Activated T-cell treated with anti-CD3 and anti-CD28 coated beads, Interleukin-2, amount 50 U/mL, for 48 hours (primary cell): ENCODE data around the gene FOXI1.
"Not testable (repeated sequence)": the region's sequence is repeated elsewhere in the genome, so short reads cannot be mapped to it uniquely, and the experiment has no call there.

Experiments
- DNase-seq, 2 experiments: peaks; one replicate each; pipeline ENCODE4 v3.0.0-alpha.2; 2020

Gene FOXI1

DNA sequence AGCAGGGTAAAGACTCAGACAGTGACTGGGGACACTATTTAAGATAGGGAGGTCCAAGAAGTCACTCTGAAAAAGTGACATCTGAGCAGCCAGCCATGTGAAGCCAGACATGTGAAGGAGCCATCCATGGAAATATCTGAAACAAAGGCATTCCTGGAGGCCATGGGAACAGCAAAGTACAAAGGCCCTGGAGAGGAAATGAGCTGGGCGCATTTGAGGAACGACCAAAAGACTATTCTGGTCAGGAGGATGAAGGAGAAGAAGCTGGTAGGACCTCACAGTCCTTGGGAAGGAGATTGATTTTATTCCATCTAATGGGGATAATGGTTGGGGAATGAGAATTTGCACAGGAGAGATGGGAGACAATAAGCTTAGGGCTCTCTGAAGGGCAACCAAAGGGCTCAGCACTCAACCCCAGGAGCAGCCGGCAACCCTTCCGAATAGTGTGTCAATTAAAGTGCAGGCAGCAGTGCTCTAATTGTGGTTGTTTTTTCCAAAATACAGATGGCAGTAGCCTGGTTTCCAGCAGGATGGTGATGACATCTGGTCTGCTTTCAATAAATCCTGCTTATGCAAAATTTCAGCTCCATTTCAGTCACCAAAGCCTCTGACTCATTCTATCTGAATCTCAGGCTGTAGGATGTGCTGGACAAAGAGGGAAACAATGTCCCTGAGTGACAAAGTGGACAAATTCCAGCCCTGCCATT lies 26.7 kb downstream of the FOXI1 start:
- no peak for DNase-seq

DNA sequence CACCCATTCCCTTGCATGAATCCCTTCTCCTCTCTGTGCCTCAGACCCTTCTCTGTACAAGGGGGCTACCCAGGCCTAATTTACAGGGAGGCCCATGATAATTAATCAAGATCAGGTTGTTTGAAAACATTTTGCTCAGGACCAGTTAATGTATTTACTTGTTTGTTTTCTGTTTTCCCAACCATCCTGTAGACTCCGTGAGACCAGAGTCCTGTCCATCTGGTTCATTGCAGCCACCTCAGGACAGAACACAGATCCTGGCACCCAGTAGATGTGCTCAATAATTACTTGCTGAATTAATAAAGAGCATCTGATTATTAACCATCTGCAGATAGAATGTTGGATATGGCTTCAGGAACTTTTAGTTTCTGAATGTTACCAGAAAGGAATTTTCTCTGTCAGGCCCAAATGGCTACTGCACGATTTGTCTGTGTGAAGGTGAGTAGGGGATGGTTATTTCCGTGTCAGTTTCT lies 27.3 kb downstream of the FOXI1 start:
- no peak for DNase-seq

DNA sequence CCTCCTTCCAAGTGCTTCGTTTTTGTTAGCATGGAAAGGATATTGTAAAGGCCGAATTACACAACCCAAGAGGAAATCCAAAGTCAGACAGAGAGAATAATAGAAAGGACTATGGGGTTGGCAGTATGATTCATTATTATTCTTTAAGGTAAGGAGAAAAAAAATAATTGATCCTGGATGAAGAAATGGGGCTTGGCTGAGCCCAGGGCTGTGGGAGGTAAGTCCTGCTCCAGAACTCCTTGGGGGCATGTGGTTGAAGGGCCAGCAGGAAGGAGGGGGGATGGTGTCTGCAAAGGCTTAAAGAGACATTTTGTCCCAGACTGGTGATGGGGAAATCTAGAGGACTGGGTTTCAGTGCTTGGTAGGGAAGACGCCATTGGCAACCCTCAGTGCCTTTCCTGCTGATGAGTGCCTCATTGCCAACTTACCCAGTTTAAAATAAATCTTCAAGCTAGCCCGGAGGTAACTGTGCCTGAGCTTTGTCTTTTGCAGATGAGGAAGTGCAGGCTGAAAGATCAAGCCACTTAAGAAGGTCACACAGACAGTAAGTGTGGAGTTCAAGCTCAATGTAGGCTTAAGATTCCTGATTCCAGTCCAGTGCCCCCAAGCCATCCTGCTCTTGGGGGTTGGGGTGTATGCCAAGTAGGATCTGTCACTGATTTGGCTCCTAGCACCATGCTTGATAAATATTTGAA lies 30.2 kb downstream of the FOXI1 start:
- no peak for DNase-seq

DNA sequence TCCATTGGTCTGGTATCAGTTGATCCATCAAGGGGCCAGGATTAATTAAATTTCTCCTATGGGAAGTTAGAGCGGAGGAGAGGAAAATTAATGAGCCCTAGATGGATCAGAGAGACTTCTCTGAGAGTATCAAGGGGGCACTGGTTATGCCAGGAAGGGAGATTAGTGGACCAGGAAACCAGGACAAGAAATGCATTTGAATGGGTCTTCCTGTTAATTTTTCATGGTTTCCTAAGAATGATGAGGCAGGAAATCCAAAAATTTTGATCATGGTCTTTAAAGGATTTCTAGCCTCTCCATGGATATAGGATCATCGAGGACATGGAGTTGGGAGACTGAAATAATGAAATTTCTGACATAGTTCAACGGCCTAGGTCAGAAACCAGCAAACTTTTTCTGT lies 30.8 kb downstream of the FOXI1 start:
- no peak for DNase-seq

DNA sequence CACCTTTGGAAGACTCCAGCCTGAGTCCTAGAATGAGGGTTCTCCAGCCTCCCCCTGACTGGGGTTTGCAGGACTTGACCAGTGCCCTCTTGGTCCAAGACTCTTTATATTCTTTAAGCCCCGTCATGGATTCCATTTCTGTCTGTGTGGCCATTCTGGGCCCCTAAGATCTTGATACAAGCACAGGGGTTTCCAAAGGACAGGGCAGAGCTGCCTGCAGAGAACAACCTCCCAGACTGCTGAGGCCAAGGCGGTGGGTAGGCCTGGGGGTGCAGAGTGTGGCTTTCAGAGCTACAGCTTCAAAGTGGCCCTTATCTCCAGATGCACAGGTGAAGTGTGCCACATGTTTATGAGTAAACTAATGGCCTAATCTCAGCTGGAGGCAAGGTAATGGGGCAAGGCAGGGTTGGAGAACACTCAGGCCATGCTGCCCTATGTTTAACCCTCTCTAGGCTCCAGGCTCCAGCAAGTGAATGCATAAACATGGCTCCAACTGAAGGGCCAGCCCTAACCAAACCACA lies 32.1 kb downstream of the FOXI1 start:
- DNase-seq, result no peak

DNA sequence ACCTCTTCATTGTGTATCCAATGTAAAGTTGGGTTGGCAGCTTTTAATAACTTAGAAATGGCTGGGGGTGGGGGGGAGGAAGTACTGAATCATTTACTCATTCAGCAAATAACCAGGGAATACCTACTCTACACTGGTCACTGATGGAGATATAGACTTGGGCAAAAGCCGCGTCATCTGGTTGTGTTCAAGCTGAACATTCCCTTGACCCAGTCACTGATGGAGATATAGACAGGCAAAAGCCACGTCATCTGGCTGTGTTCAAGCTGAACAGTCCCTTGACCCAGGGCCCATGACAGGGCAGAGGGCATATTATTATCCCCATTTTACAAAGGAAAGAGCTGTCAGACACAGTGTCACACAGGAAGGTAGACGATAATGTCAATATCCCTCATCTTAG lies 32.6 kb downstream of the FOXI1 start:
- DNase-seq, result no peak

DNA sequence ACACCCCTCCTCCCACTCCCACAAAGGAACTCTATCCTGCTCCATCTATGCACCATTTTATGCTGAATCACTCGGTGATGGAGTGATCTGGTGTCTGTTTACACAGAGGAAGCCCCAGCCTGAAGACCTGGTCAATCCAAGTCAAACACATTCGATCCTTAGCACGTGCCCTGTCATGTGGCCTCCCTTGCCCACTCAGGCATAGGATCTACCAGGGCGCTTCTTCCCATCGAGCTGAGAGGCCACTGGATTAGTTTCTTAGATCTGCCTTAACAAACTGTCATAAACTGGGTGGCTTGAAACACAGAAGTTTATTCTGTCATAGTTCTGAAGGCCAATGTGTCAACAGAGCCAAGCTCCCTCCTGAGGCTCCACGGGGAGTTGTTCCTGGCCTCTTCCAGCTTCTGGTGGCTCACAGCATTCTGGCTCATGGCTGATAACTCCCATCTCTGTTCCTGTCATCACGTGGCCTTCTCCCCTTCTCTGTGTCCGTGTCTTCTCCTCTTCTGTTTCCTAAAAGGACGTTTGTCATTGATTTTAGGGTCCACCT lies 34.2 kb downstream of the FOXI1 start:
- no peak for DNase-seq

DNA sequence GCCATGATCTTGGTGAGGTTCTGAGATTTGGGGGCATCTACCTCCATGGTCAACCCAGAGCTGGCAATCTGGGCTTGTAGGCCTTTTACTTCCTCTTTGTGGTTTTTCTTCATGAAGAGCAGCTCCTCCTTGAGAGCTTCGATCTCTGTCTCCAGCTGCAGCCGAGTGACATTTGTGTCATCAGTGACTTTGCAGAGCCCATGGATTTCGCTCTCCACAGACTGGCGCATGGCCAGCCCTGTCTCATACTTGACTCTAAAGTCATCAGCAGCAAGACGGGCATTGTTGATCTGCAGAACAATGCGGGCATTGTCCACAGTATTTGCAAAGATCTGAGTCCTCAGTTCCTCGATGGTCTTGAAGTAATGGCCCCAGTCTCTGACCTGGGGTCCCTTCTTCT lies 35.5 kb downstream of the FOXI1 start:
- DNase-seq, result not testable (repeated sequence)

DNA sequence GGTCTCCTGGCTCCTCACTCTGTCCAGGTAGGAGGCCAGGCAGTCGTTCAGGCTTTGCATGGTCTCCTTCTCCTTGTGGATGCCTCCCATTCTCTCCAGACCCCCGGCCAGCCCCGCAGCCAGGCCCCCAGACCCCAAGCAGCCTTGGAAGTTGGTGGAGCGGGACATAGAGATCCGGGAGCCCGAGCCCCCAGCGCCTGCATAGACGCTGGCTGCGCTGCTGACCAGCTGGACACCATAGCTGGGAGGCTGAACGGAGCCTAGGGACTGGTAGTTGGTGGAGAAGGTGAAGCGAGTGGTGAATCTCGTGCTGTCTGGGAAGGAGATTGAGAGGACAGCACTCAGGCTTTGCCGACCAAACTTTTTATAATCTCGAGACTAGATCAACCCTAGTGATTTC lies 35.9 kb downstream of the FOXI1 start:
- DNase-seq, result no peak

DNA sequence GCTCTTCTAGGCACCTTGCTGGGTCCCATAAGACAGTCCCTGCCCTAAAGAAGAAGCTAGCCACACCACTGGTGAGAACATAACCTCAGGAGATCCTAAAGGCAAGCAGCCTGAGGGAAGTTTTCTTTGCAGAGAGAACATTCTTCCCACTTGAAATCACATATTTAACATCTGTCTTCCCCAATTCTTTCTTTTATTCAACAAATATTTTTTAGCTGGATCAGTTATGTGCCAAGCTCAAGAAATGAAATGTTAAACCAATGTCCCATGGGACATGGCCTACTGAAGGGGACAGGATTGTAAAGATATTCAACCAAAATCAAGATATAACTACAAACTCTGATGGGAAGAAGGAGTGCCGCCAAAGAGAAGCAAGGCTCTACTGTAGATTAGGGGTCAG lies 36.5 kb downstream of the FOXI1 start:
- no peak for DNase-seq

DNA sequence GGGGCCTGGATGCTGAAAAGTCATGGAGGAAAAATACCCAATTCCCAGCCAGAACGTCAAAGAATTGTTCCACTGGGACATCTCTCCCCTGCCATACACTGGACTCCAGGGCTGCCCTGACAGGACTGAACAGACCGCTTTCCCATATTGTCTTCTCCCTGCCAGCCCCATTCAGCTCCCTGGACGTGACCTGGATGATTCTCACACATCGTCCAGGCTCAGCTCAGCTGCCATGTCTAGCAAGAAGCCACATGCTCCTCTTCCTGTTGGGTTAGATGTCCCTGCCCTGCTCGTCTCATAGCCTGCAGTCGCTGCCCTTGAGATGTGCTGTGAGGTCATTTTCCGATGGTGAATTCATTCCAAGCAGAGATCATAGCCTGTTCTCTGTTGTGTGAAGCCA lies 37.4 kb downstream of the FOXI1 start:
- no peak for DNase-seq

DNA sequence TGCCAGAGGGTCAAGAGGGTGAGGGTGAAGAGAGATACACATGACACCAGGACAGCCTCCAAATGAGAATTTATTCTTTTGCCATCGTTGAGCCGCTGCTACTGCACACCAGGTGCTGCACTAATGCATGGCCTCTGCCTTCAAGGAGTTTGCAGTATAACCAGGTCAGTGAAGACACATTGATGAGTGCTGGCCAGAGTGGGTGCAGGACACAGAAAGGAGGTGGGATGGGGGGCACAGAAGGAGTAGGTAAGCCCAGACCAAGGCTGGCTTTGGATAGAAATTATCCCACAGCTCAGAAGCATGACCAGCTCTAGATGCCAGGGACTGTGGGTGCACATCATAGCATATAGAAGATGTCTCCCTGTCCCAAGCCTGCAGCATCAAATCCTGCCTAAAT lies 38.0 kb downstream of the FOXI1 start:
- no peak for DNase-seq

DNA sequence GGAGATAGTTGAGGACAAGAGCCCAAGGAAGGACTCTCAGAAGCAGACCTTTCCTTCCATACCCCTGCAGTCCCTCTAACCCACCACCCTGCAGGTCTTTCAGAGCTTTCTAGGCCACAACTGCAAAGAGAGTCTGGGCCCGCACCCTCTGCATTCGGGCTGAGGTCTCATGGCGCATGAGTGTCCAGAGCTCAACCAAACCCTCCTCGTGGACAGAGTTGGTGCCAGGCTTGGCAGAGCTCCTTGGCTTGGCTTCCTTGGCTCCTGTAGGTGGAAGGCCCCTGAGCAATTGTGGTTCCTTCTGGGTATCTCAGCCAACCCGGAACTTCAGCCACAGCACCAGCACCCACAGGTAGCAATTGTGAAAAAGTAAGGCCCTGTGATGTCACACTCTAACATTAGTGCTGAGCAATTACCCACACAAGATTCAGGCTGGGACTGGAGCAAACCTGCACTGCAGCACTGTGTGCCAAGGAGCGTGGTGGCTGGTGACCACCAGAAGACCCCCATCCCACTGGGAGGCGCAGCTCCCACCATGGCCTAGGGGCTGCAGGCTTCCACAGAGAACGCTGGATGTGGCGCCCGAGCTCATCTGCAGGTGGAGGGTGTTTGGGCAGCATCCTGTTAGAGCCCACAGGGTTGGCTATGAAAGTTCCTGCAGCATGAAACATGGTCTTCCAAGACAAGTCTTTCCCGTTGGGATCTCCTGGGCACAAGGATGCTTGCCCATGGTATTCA lies 38.8 kb downstream of the FOXI1 start:
- no peak for DNase-seq

DNA sequence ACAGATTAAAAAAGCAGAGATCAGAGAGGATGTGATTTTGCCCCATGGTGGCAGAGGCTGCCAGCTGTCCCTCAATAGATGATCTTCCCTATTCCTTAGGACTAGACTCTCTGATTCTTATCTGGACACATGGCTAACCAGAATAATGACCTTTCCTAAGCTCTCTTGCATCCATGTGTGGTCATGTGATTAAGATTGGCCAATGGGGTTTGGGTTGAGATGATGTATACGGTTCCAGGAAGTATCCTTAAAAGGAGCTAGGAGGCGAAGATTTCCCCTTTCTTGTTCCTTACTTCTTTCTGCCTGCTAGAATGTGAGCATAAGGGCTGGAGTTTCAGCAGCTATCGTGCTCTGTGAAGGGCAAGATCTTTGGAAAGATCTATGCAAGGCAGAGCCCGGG lies 39.8 kb downstream of the FOXI1 start:
- no peak for DNase-seq

DNA sequence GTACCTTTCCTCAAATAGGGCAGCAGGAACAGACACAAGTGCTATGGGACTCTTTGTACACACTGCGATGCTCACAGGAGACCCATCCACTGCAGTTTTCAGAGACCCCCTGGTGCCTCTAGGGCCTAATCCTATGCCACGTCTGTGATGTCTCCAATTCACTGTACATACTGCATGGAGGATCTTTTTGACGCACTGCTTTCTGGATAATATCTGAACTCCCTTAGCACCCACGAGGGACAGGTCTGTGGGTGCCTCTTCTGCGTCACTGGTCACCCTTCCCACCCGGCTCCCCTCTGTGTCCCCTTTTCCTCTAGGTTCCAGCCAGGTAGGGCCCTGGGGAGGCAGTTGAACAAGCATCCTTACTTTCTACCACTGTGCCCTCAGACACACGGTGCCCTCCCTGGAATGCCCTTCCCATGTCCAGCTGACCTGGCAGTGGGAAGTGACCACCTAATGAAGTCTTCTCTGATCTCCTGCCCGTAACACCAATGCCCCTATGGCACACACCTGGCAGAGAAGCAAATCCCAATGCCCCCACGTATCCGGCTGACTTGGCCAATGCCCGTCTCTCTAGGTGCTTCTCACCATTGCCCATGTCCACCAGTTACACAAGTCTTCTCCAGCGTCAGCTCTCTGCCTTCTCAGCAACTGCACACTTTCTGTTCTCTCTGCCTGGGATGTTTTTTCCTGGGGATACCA lies 41.5 kb downstream of the FOXI1 start:
- no peak for DNase-seq

DNA sequence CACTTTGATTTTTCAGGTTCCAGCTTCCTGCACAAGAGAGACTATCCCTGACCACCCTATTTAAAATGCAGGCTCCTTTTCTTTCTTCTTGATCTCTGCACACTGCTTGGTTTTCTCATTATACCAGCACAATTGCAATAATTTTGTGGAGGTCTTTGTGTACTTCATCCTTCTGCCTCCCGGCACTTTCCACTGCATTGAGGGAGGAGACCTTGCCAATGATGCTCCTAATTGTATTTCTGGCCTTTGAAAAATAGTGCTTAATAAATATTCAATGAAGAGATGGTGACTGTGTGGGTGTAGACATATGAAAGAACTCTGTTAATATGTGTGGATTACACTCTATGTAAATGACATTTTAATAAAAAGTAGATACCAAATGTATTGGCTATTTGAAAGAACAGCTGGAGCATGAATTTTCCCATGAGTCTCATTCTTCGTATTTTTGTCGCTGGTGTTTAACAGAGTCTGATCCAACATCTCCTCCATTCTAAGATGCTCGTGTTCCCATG lies 42.1 kb downstream of the FOXI1 start:
- no peak for DNase-seq

DNA sequence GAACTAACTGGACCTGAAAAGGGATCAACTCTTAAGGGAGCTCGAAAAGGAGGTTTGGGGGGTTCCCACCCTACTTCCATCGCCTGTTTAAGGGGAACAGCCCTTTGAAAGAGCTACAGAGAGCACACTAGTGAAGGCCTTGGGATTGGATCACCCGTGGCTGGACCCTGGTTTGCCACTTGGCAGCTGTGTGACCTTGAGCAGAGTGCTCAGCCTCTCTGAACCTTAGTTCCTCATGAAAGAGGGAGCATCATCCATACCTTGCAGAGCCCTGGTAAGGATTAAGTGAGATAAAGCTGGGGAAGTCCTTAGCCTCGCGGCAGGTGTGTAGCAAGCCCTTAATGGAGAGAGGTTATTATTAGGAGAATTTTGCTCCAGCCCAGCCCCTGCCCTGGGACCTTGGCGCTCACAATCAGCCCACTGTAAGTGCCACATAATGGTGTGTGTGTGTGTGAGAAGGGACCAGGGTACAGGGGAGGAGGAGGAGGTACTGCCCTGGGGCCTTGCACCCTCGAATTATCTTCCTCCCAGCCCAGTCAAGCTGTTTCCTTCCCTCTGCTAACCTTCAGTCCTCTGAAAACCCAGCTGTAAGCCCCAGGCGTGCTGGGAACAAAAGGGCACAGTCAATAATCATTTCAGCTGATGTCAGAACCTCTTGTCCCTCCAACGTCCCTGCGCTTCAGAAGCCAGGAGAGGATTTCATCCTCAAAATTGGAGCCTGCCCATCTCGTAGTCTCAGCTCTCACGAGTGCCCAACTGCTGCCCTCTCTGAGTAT lies 42.9 kb downstream of the FOXI1 start:
- no peak for DNase-seq

DNA sequence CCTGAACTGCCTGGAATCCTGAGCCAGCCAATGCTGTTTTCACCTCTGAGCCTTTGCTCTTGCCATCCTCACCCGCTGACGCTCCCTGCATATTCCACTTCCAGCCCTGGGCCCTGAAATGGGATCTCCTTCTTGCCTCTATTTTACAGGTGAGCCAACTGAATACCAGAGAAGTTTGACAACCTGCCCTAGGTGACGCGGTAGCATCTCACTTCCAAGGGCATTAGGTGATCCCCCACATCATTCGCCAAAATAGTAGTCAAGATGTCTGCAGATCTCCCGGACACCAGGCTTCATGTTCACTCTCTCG lies 43.5 kb downstream of the FOXI1 start:
- no peak for DNase-seq

DNA sequence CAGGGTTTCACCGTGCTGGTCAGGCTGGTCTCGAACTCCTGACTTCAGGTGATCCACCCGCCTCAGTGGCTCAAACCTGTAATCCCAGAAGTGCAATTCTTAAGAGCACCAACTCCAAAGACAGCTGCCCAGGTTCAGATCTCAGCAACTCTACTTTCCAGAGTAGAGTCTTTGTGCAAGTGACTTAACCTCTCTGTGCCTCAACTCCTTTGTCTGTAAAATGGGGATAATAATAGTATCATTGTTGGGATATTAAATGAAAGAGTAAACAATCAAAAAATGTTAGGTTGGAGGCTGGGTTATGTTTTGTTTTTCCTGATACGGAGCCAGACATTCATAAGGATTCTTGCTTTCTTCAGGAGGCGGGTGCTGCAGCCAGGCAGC lies 45.0 kb downstream of the FOXI1 start:
- no peak for DNase-seq

DNA sequence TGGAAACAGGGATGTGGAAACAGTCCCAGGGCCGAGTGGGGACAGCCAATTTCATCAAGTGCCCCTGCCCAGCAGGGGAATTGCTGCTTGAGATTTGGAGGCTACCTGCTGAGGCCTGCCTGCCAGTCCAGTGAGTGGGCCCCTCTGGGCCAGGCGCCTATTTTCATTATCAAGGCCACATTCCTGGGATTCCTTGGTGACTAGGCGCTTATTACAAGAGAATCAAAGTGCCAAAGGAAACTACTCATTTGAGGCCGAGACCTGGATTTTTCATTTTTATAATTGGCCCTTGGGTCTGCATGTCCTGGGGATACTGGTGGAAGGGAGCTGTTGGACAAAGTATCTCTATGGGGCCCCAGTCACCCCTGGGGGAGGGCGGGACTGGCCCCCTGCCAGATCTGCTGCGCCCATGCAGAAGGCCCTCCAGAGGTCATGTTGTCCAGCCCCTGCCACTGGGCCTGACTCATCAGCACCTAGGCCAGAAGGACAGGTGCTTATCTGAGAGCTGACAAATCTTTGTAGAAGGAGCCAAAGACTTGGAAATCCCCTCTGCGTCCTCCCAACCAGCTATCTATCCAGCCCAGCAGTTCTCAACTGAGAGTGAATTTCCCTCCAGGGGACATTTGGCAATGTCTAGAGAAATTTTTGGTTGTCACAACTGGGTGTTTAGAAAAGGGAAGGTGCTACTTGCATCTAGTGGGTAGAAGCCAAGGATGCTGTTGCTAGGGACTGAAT lies 45.6 kb downstream of the FOXI1 start:
- DNase-seq, result no peak

DNA sequence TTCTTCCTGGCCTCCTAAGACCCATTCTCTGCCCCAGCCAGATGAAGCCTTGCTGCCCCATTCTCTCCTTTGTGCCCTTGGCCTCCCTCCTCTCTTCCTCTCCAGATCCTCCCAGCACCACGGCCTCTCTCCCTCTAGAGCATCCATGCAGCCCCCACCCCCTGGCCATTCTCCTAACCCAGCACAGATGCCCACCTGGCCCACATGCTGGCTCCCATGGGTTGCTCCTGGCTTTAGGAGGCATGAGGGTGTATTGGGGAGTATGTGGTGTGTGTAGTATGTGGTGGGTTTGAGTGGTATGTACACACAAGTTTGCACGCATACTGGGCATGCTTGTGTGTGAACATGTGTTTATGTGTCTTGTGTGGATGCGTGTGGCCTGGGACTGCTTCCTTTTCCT lies 47.1 kb downstream of the FOXI1 start:
- DNase-seq, result no peak
